Peyer's patch (tissue), 4 donors: ENCODE measurements around the gene TMEM132D.

Experiments used
- CTCF ChIP-seq, 6 experiments: fragments of 450-650 bp in 4 of 6; fragments of 200-600 bp in 2 of 6; sonication (generic) in 1 of 6; IDR thresholded peaks; one replicate each; pipeline ENCODE4 v1.5.1; 2017 to 2019; ENCODE audit warnings: antibody characterized with exemption in 6 of 6, mild to moderate bottlenecking in 3 of 6, moderate library complexity in 1 of 6
- POLR2A ChIP-seq, 2 donors: fragments of 450-650 bp; IDR thresholded peaks; one replicate each; pipeline ENCODE4 v1.5.1; 2017; ENCODE audit warnings: antibody characterized with exemption in 2 of 2, mild to moderate bottlenecking in 2 of 2, moderate library complexity in 2 of 2

- TF ChIP-seq CTCF (IDR thresholded peaks at IDR 0.05) = no peak
- TF ChIP-seq POLR2A (IDR thresholded peaks at IDR 0.05) = no peak
These were observed 49.2 kb downstream of the TMEM132D start for GRCh38 chr12:129854591-129854990.
